SK-N-SH treated with all-trans-retinoic acid at 6 μM for 48 hours (cell line): Measurements from ENCODE around the gene GGTLC1.

ENCODE experiments used
- ATAC-seq: fragments of 200-7000 bp; cut with Tn5 transposase; 3 replicates; pipeline ENCODE4 v1.9.1; 2020; ENCODE audit warnings: mild to moderate bottlenecking, moderate library complexity
- CSDC2 ChIP-seq: fragments of 250-450 bp; sonication (Bioruptor Pico); IDR thresholded peaks from 2 replicates; pipeline ENCODE4 v1.5.0; 2020; ENCODE audit warnings: mild to moderate bottlenecking, moderate library complexity
- CSRNP3 ChIP-seq: fragments of 250-450 bp; sonication (Bioruptor Pico); IDR thresholded peaks from 2 replicates; pipeline ENCODE4 v1.5.1; 2021; ENCODE audit warnings: mild to moderate bottlenecking, moderate library complexity
- ESRRG ChIP-seq: fragments of 250-450 bp; sonication (Bioruptor Pico); IDR thresholded peaks from 2 replicates; pipeline ENCODE4 v1.6.1; 2021; ENCODE audit warnings: mild to moderate bottlenecking
- GLIS3 ChIP-seq: fragments of 250-450 bp; sonication (Bioruptor Pico); IDR thresholded peaks from 2 replicates; pipeline ENCODE4 v1.5.0; 2020; ENCODE audit warnings: mild to moderate bottlenecking, moderate library complexity
- ISL1 ChIP-seq: fragments of 250-450 bp; sonication (Bioruptor Pico); IDR thresholded peaks from 2 replicates; pipeline ENCODE4 v2.1.2; 2022; ENCODE audit warnings: mild to moderate bottlenecking, moderate library complexity
- OSR1 ChIP-seq: fragments of 250-450 bp; sonication (Bioruptor Pico); IDR thresholded peaks from 2 replicates; pipeline ENCODE4 v1.8.0; 2022; ENCODE audit warnings: moderate library complexity, mild to moderate bottlenecking, inconsistent platforms
- POU6F1 ChIP-seq: fragments of 250-450 bp; sonication (Bioruptor Pico); IDR thresholded peaks from 2 replicates; pipeline ENCODE4 v1.8.0; 2021; ENCODE audit warnings: low read depth, mild to moderate bottlenecking, moderate library complexity, borderline replicate concordance
- PPARA ChIP-seq: fragments of 250-450 bp; sonication (Bioruptor Pico); IDR thresholded peaks from 2 replicates; pipeline ENCODE4 v1.5.0; 2020; ENCODE audit warnings: mild to moderate bottlenecking, borderline replicate concordance
- RARB ChIP-seq: fragments of 250-450 bp; sonication (Bioruptor Pico); IDR thresholded peaks from 2 replicates; pipeline ENCODE4 v1.8.0; 2021; ENCODE audit warnings: mild to moderate bottlenecking, moderate library complexity
- TCF4 ChIP-seq: fragments of 250-450 bp; sonication (Bioruptor Pico); IDR thresholded peaks from 2 replicates; pipeline ENCODE4 v1.8.0; 2021; ENCODE audit warnings: mild to moderate bottlenecking, moderate library complexity, borderline replicate concordance
- TOX ChIP-seq: fragments of 250-450 bp; sonication (Bioruptor Pico); IDR thresholded peaks from 2 replicates; pipeline ENCODE4 v1.8.0; 2021; ENCODE audit warnings: mild to moderate bottlenecking, moderate library complexity, borderline replicate concordance
- ZC3H10 ChIP-seq: fragments of 250-450 bp; sonication (Bioruptor Pico); IDR thresholded peaks from 2 replicates; pipeline ENCODE4 v1.5.1; 2021; ENCODE audit warnings: mild to moderate bottlenecking, moderate library complexity
- ZFP30 ChIP-seq: fragments of 450-650 bp; formaldehyde crosslinking; IDR thresholded peaks from 2 replicates; pipeline ENCODE4 v1.5.0; 2022; ENCODE audit warnings: mild to moderate bottlenecking, moderate library complexity
- ZNF8 ChIP-seq: fragments of 450-650 bp; formaldehyde crosslinking; IDR thresholded peaks from 2 replicates; pipeline ENCODE4 v1.5.0; 2020; ENCODE audit warnings: mild to moderate bottlenecking, moderate library complexity
- TF ChIP-seq, protein P1 (sequence below): fragments of 250-450 bp; sonication (Bioruptor Pico); IDR thresholded peaks from 2 replicates; pipeline ENCODE4 v1.5.0; 2020; ENCODE audit warnings: mild to moderate bottlenecking, moderate library complexity
- TF ChIP-seq, protein P2 (sequence below): fragments of 250-450 bp; sonication (Bioruptor Pico); IDR thresholded peaks from 2 replicates; pipeline ENCODE4 v1.5.1; 2020; ENCODE audit warnings: low read depth, mild to moderate bottlenecking, moderate library complexity
- TF ChIP-seq, protein P3 (sequence below): fragments of 250-450 bp; sonication (Bioruptor Pico); IDR thresholded peaks from 2 replicates; pipeline ENCODE4 v1.8.0; 2020; ENCODE audit warnings: mild to moderate bottlenecking, moderate library complexity, borderline replicate concordance

The GGTLC1 gene

GRCh38 chr20:23974966-23975365, 13.6 kb downstream of the GGTLC1 start (continued):
- TF ChIP-seq POU6F1 (CRISPR knock-in tag): no peak

DNA sequence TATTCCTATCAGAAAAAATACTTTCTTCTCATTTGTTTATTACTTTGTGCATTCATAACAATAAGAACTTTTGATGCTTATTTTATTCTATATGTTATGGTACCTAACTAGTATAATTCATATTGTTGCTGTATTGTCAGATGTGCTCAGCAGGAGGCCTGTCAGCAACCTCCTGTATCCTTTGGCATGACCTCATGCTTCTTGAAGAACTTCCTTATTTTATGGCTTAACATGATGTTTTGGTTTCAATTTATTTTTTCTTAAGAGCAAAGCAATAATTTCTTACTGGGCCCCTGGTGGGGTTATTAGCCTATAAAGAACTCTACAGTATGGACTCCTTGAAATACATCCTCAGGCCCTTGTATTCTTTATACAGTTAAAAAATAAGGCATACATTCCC, 17.3 kb downstream of the GGTLC1 start:
- no peak for ATAC-seq
- TF ChIP-seq ZFP30 (CRISPR knock-in tag) (no peak), TOX (CRISPR knock-in tag) (no peak), ESRRG (CRISPR knock-in tag) (no peak), CSDC2 (CRISPR knock-in tag) (no peak), TCF4 (CRISPR knock-in tag) (no peak), POU6F1 (CRISPR knock-in tag) (no peak), ISL1 (CRISPR knock-in tag) (no peak), RARB (CRISPR knock-in tag) (no peak), ZC3H10 (CRISPR knock-in tag) (no peak), ZNF8 (no peak), PPARA (no peak), GLIS3 (no peak), OSR1 (CRISPR knock-in tag) (no peak), CSRNP3 (CRISPR knock-in tag) (no peak)
- TF ChIP-seq, protein P1, sequence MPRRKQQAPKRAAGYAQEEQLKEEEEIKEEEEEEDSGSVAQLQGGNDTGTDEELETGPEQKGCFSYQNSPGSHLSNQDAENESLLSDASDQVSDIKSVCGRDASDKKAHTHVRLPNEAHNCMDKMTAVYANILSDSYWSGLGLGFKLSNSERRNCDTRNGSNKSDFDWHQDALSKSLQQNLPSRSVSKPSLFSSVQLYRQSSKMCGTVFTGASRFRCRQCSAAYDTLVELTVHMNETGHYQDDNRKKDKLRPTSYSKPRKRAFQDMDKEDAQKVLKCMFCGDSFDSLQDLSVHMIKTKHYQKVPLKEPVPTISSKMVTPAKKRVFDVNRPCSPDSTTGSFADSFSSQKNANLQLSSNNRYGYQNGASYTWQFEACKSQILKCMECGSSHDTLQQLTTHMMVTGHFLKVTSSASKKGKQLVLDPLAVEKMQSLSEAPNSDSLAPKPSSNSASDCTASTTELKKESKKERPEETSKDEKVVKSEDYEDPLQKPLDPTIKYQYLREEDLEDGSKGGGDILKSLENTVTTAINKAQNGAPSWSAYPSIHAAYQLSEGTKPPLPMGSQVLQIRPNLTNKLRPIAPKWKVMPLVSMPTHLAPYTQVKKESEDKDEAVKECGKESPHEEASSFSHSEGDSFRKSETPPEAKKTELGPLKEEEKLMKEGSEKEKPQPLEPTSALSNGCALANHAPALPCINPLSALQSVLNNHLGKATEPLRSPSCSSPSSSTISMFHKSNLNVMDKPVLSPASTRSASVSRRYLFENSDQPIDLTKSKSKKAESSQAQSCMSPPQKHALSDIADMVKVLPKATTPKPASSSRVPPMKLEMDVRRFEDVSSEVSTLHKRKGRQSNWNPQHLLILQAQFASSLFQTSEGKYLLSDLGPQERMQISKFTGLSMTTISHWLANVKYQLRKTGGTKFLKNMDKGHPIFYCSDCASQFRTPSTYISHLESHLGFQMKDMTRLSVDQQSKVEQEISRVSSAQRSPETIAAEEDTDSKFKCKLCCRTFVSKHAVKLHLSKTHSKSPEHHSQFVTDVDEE (CRISPR knock-in tag): no peak

- no peak for TF ChIP-seq ZNF8
- TF ChIP-seq, protein P2, sequence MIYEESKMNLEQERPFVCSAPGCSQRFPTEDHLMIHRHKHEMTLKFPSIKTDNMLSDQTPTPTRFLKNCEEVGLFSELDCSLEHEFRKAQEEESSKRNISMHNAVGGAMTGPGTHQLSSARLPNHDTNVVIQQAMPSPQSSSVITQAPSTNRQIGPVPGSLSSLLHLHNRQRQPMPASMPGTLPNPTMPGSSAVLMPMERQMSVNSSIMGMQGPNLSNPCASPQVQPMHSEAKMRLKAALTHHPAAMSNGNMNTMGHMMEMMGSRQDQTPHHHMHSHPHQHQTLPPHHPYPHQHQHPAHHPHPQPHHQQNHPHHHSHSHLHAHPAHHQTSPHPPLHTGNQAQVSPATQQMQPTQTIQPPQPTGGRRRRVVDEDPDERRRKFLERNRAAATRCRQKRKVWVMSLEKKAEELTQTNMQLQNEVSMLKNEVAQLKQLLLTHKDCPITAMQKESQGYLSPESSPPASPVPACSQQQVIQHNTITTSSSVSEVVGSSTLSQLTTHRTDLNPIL (CRISPR knock-in tag): no peak
- no peak for TF ChIP-seq GLIS3
- TF ChIP-seq, protein P1 (CRISPR knock-in tag): no peak
- no peak for TF ChIP-seq TCF4 (CRISPR knock-in tag)
- TF ChIP-seq ISL1 (CRISPR knock-in tag): no peak
- TF ChIP-seq, protein P3, sequence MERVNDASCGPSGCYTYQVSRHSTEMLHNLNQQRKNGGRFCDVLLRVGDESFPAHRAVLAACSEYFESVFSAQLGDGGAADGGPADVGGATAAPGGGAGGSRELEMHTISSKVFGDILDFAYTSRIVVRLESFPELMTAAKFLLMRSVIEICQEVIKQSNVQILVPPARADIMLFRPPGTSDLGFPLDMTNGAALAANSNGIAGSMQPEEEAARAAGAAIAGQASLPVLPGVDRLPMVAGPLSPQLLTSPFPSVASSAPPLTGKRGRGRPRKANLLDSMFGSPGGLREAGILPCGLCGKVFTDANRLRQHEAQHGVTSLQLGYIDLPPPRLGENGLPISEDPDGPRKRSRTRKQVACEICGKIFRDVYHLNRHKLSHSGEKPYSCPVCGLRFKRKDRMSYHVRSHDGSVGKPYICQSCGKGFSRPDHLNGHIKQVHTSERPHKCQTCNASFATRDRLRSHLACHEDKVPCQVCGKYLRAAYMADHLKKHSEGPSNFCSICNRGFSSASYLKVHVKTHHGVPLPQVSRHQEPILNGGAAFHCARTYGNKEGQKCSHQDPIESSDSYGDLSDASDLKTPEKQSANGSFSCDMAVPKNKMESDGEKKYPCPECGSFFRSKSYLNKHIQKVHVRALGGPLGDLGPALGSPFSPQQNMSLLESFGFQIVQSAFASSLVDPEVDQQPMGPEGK (CRISPR knock-in tag): no peak
- TF ChIP-seq ESRRG (CRISPR knock-in tag): no peak
- TF ChIP-seq OSR1 (CRISPR knock-in tag): no peak
- TF ChIP-seq ZFP30 (CRISPR knock-in tag): no peak
- ATAC-seq: no peak
These were observed 18.5 kb downstream of the GGTLC1 start for GRCh38 chr20:23970049-23970448.
